Psoas muscle (tissue), 8 donors: ENCODE data around the gene SPEG. TPM values are rescaled to one million over a fixed set of nuclear protein-coding genes. Genes with fewer than 3 reads are reported as not detected.
A peak's percentile ranks its signal among the peaks of the same experiment; 100 is the strongest.

Experiments used
- ATAC-seq, 4 donors: fragments of 200-7000 bp; cut with Tn5 transposase; one replicate each; pipeline ENCODE4 v1.9.1; 2020; ENCODE audit warnings: moderate library complexity in 3 of 4, mild to moderate bottlenecking in 2 of 4
- DNase-seq, 2 donors: peaks; one replicate each; pipeline ENCODE4 v3.0.0-alpha.2; 2020
- H3K27ac ChIP-seq: fragments of 200-600 bp; one replicate; pipeline ENCODE4 v1.8.0; 2022
- H3K27me3 ChIP-seq, 3 donors: fragments of 200-600 bp in 1 of 3; one replicate each; pipeline versions ENCODE4 v1.6.1 to v1.8.0; 2013 to 2022; ENCODE audit warnings: low read length in 2 of 3, mild to moderate bottlenecking in 2 of 3, moderate library complexity in 1 of 3; ENCODE audit not compliant: insufficient read depth in 3 of 3
- H3K36me3 ChIP-seq, 2 donors: fragments of 200-600 bp in 1 of 2; one replicate each; pipeline versions ENCODE4 v1.6.1 to v1.8.0; 2013 to 2022; ENCODE audit warnings: low read depth in 1 of 2, mild to moderate bottlenecking in 1 of 2, moderate library complexity in 1 of 2; ENCODE audit not compliant: insufficient read depth in 1 of 2
- H3K4me1 ChIP-seq: fragments of 200-600 bp; one replicate; pipeline ENCODE4 v1.8.0; 2022
- H3K4me3 ChIP-seq: fragments of 200-600 bp; one replicate; pipeline ENCODE4 v1.8.0; 2022; ENCODE audit warnings: mild to moderate bottlenecking
- H3K9me3 ChIP-seq: fragments of 200-600 bp; one replicate; pipeline ENCODE4 v1.8.0; 2022
- CTCF ChIP-seq: fragments of 200-600 bp; IDR thresholded peaks from one replicate; pipeline ENCODE4 v1.8.0; 2022; ENCODE audit warnings: antibody characterized with exemption
- WGBS, 3 donors: extraction: QIAGEN DNeasy Blood & Tissue Kit; methylation state at CpG; one replicate each; pipeline versions ENCODE4 v1.1.6 to v1.1.7; 2013; 5-methylcytosine and 5-hydroxymethylcytosine counted together
- intact Hi-C, 2 donors: fragments of 100-400 bp; cut with DNase I; formaldehyde crosslinking; loops; one replicate each; pipeline versions ENCODE4 v1.11.0 to v1.14.2; 2022
- polyA plus RNA-seq, 3 donors: library from polyadenylated mRNA; stranded (reverse); fragments of 200-250 nt; gene quantifications; one replicate each; pipeline ENCODE4 v1.2.3, GENCODE V29; 2013
- total RNA-seq, 4 donors: library from RNA; stranded (reverse); fragmentation: NEBNext Ultra II Directional in 2 of 4; extraction: Animal tissue kit (Norgen Biotek cat#: 25700) in 2 of 4; gene quantifications; one replicate each; pipeline versions ENCODE4 v1.2.1 to v1.2.4, GENCODE V29; 2021 to 2023
- donor health status: healthy with polysubstance abuse.
- donor health status: DM: no; HTN: no; CAD: no; lungs with moderate emphysema.
- donor health status: Bipolar disorder and iron deficiency.
- donor health status: healthy.
- donor health status: DM: yes; HTN: yes; CAD: no.
- donor health status: DM: no; HTN: no; CAD: no.
- donor health status: DM: no; HTN: no; CAD: no.
- donor health status: DM: yes; HTN: yes; CAD: no.

Gene SPEG
- total and polyA plus RNA-seq, 7 donors = 34.8 to 419 (median 239) TPM

- Histone ChIP-seq H3K27me3 (no peaks in the 10 kb centered on the region), H3K9me3 (no peaks in the 10 kb centered on the region), H3K36me3 (peaks cover 0 to 26% of the 10 kb centered on the region in 2 donors), H3K4me3 (no peak overlapping the region), H3K4me1 (peaks cover 43% of the 10 kb centered on the region), H3K27ac (peak overlapping the region; percentile 91)
- WGBS, 3 donors = 6 to 15% (median 10%) methylated on average over 14 of the region's 14 CpGs
- peak; percentile 57 for TF ChIP-seq CTCF
- intact Hi-C loops = loop anchor here in 1 of 2 donors (2.0 kb wide), 1 partner anchor 35 kb away; no protein-coding TSS in a partner anchor
- DNase-seq = peak; percentile 66 to 88
- peak; percentile 44 to 58 (median 50) for ATAC-seq
Measured at GRCh38 chr2:219495531-219496122, 61.0 kb downstream of the SPEG start.

GRCh38 chr2:219496247-219496824, 61.7 kb downstream of the SPEG start:
- no peak for DNase-seq

GRCh38 chr2:219496825-219497494, 62.3 kb downstream of the SPEG start:
- peak in 3 of 4 donors; percentile 1 to 5 (median 2) for ATAC-seq
- TF ChIP-seq CTCF = no peak
- intact Hi-C loops = no loop called here
- Histone ChIP-seq H3K4me3 (peak overlapping the region; percentile 86), H3K27ac (peak overlapping the region; percentile 91), H3K27me3 (no peaks in the 10 kb centered on the region), H3K9me3 (no peaks in the 10 kb centered on the region), H3K4me1 (peaks cover 43% of the 10 kb centered on the region), H3K36me3 (peaks cover 0 to 21% of the 10 kb centered on the region in 2 donors)
- peak; percentile 59 to 74 for DNase-seq
- 13 to 25% (median 19%) methylated on average over 56 to 61 of the region's 61 CpGs for WGBS, 3 donors

More at GRCh38 chr2:219496247-219496824, 61.7 kb downstream of the SPEG start:
- Histone ChIP-seq H3K9me3 (no peaks in the 10 kb centered on the region), H3K4me3 (no peak overlapping the region), H3K27ac (peak overlapping the region; percentile 91), H3K36me3 (peaks cover 0 to 20% of the 10 kb centered on the region in 2 donors), H3K27me3 (no peaks in the 10 kb centered on the region), H3K4me1 (peaks cover 43% of the 10 kb centered on the region)
- ATAC-seq = no peak
- intact Hi-C loops = no loop called here
- WGBS, 3 donors = 45 to 62% (median 53%) methylated on average over 17 to 20 of the region's 20 CpGs
- no peak for TF ChIP-seq CTCF

- Histone ChIP-seq H3K4me3 (peak overlapping the region; percentile 86), H3K27ac (peak overlapping the region; percentile 91), H3K27me3 (no peaks in the 10 kb centered on the region), H3K9me3 (no peaks in the 10 kb centered on the region), H3K4me1 (peaks cover 43% of the 10 kb centered on the region), H3K36me3 (peaks cover 0 to 21% of the 10 kb centered on the region in 2 donors)
- 2 to 3% (median 2%) methylated on average over 44 to 59 of the region's 59 CpGs for WGBS, 3 donors
- intact Hi-C loops = loop anchor here in 1 of 2 donors (2.0 kb wide), 1 partner anchor 39 kb away; no protein-coding TSS in a partner anchor
- no peak for TF ChIP-seq CTCF
- peak; percentile 66 to 73 (median 71) for ATAC-seq
- peak; percentile 92 to 94 for DNase-seq
Measured at GRCh38 chr2:219497495-219498279, 63.0 kb downstream of the SPEG start.
